Stomach (tissue), 9 donors: ENCODE measurements around the gene ARID3A. TPM values are rescaled to one million over a fixed set of nuclear protein-coding genes. Genes with fewer than 3 reads are reported as not detected.
A peak's percentile ranks its signal among the peaks of the same experiment; 100 is the strongest.

Source experiments
- DNase-seq, 2 donors: peaks; one replicate each; pipeline versions ENCODE4 v3.0.0 to v3.0.0-alpha.2; 2013 to 2019
- H3K27ac ChIP-seq, 5 donors: fragments of 200-600 bp in 4 of 5; sonication (generic) in 4 of 5; one replicate each; pipeline ENCODE4 v1.5.1; 2013 to 2019; ENCODE audit warnings: mild to moderate bottlenecking in 1 of 5, moderate library complexity in 1 of 5
- H3K27me3 ChIP-seq, 3 donors: fragments of 200-600 bp; sonication (generic); one replicate each; pipeline ENCODE4 v1.5.1; 2017 to 2019; ENCODE audit warnings: mixed run types in 1 of 3
- H3K36me3 ChIP-seq, 4 donors: fragments of 200-600 bp; sonication (generic); 1 replicate in 3 of 4; 2 replicates in 1 of 4; pipeline ENCODE4 v1.5.1; 2016 to 2019
- H3K4me1 ChIP-seq, 4 donors: fragments of 200-600 bp; sonication (generic); one replicate each; pipeline ENCODE4 v1.5.1; 2016 to 2019
- H3K4me3 ChIP-seq, 4 donors: fragments of 200-600 bp; sonication (generic) in 3 of 4; one replicate each; pipeline ENCODE4 v1.5.1; 2016 to 2019; ENCODE audit warnings: mild to moderate bottlenecking in 1 of 4
- H3K9me3 ChIP-seq, 4 donors: fragments of 200-600 bp; sonication (generic); one replicate each; pipeline ENCODE4 v1.5.1; 2016 to 2019
- EP300 ChIP-seq: sonication (generic); formaldehyde crosslinking; IDR thresholded peaks from one replicate; pipeline ENCODE4 v1.6.1; 2017; ENCODE audit warnings: antibody characterized with exemption
- POLR2A ChIP-seq, 4 donors: fragments of 450-650 bp; IDR thresholded peaks; one replicate each; pipeline ENCODE4 v1.6.1; 2016; ENCODE audit warnings: antibody characterized with exemption in 4 of 4, control low read depth in 2 of 4, mild to moderate bottlenecking in 1 of 4, moderate library complexity in 1 of 4
- POLR2AphosphoS5 ChIP-seq, 3 donors: sonication (generic); formaldehyde crosslinking; IDR thresholded peaks; one replicate each; pipeline ENCODE4 v1.6.1; 2016; ENCODE audit warnings: antibody characterized with exemption in 3 of 3
- WGBS, 5 donors: extraction: QIAGEN DNeasy Blood & Tissue Kit in 3 of 5; methylation state at CpG; one replicate each; pipeline versions ENCODE4 v1.1.5 to v1.1.7; 2013 to 2018; 5-methylcytosine and 5-hydroxymethylcytosine counted together
- intact Hi-C: fragments of 100-400 bp; cut with DNase I; formaldehyde crosslinking; loops from one replicate; pipeline ENCODE4 v1.15.1; 2023; ENCODE audit warnings: low total_unique reads
- polyA plus RNA-seq, 3 donors: library from polyadenylated mRNA; stranded (reverse); fragments of 200-250 nt; gene quantifications; one replicate each; pipeline ENCODE4 v1.2.3, GENCODE V29; 2013
- total RNA-seq, 5 donors: library from RNA; depleted of rRNA; stranded (reverse); fragments of >200 nt; gene quantifications; one replicate each; pipeline versions ENCODE4 v1.1.0 to v1.2.3, GENCODE V29; 2014 to 2016
- TF ChIP-seq, protein P1 (sequence below), 7 experiments: fragments of 450-650 bp in 4 of 7; fragments of 200-600 bp in 3 of 7; sonication (generic) in 3 of 7; IDR thresholded peaks; one replicate each; pipeline ENCODE4 v1.5.1; 2016 to 2019; ENCODE audit warnings: antibody characterized with exemption in 7 of 7, control low read depth in 2 of 7, mild to moderate bottlenecking in 1 of 7
- donor health status: healthy with polysubstance abuse.
- donor health status: Bipolar disorder and iron deficiency.
- donor health status: healthy.

The ARID3A gene
- total and polyA plus RNA-seq, 8 donors, result 1.1 to 23.5 (median 2.1) TPM; not detected in 1

DNA sequence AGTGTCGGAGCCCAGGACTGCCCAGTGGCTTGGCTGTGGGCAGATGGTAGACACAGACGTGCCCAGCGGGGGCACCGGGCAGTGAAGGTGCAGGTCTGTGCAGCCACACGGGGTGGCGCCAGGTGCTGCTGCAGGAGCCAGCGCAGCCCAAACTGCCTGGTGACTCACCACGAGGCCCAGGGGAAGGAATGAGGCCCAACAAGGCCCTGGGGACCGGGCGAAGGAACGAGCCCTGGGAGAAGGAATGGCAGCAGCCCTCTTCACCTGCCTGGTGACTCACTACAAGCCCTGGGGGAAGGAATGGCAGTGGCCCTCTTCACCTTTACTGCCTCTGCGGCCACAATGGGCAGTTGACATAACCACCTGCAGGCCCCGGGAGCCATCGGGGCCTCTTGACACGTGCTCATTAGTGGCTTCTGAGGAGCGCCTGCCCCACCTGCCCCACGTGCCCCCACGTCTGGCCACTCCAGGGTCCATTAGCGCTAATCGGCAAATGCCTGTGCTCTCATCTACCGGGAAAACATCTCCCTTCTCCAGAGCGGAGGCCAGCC lies 42.1 kb upstream of the ARID3A start:
- H3K27ac ChIP-seq, result no peak overlapping the region
- peak in 1 of 2 donors; percentile 54 for DNase-seq
- peaks cover 0 to 4% (median 0%) of the 10 kb centered on the region in 4 donors for H3K4me1 ChIP-seq
- H3K9me3 ChIP-seq, result no peaks in the 10 kb centered on the region
- no peak for TF ChIP-seq POLR2AphosphoS5 (IDR thresholded peaks at IDR 0.05)
- TF ChIP-seq POLR2A (IDR thresholded peaks at IDR 0.05), result no peak
- TF ChIP-seq, protein P1, sequence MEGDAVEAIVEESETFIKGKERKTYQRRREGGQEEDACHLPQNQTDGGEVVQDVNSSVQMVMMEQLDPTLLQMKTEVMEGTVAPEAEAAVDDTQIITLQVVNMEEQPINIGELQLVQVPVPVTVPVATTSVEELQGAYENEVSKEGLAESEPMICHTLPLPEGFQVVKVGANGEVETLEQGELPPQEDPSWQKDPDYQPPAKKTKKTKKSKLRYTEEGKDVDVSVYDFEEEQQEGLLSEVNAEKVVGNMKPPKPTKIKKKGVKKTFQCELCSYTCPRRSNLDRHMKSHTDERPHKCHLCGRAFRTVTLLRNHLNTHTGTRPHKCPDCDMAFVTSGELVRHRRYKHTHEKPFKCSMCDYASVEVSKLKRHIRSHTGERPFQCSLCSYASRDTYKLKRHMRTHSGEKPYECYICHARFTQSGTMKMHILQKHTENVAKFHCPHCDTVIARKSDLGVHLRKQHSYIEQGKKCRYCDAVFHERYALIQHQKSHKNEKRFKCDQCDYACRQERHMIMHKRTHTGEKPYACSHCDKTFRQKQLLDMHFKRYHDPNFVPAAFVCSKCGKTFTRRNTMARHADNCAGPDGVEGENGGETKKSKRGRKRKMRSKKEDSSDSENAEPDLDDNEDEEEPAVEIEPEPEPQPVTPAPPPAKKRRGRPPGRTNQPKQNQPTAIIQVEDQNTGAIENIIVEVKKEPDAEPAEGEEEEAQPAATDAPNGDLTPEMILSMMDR (IDR thresholded peaks at IDR 0.05), result no peak
- no peak for TF ChIP-seq EP300
- H3K27me3 ChIP-seq, result no peaks in the 10 kb centered on the region
- intact Hi-C loops, result no loop called here
- H3K4me3 ChIP-seq, result no peak overlapping the region
- peaks cover 56 to 100% (median 99%) of the 10 kb centered on the region in 4 donors for H3K36me3 ChIP-seq
- WGBS, 5 donors, result 81 to 91% (median 89%) methylated on average over 18 to 22 of the region's 22 CpGs

DNA sequence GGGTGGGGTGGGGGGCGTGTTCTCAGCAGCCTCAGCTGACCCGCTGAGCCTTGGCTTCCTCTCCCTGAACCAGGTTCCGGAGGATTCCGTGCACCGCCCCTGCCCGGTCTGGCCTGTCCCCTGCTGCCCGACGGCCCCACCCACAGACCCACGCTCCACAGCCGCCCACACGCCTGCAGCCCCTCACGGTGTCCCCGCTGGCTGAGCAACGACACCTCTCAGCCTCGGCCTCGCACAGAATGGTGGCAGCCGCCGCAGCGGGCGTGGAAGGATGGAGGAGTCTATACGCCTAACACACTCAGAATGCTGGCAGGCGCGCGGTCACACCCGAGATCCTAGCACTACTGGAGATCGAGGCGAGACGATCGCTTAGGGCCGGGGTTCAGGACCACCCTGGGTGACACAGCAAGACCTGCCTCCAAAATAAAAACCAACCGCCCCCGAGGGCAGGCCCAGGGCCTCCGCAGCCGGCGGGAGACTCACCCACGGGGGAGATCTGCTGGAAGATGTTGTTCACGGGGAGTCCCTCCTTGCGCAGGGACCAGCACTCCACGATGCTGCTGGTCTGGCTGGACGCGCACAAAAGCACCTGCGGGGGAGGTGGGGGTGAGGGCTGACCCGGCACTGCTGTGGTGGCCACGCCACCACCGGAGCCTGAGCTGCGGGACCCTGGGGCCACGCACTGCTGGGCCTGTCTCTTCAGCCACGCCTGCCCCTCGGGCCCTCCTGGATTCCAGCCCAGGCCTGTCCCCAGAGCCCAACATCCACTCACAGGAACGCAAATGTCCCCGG lies 41.2 kb upstream of the ARID3A start:
- peaks cover 62 to 100% (median 99%) of the 10 kb centered on the region in 4 donors for H3K36me3 ChIP-seq
- no peak overlapping the region for H3K4me3 ChIP-seq
- no peaks in the 10 kb centered on the region for H3K9me3 ChIP-seq
- H3K27ac ChIP-seq, result no peak overlapping the region
- TF ChIP-seq, protein P1 (IDR thresholded peaks at IDR 0.05), result no peak
- no peak for TF ChIP-seq POLR2AphosphoS5 (IDR thresholded peaks at IDR 0.05)
- TF ChIP-seq EP300, result no peak
- TF ChIP-seq POLR2A (IDR thresholded peaks at IDR 0.05), result no peak
- H3K4me1 ChIP-seq, result peaks cover 0 to 4% (median 0%) of the 10 kb centered on the region in 4 donors
- no peaks in the 10 kb centered on the region for H3K27me3 ChIP-seq
- WGBS, 5 donors, result 92 to 95% (median 95%) methylated on average over 31 to 51 of the region's 51 CpGs
- intact Hi-C loops, result no loop called here
- no peak for DNase-seq

DNA sequence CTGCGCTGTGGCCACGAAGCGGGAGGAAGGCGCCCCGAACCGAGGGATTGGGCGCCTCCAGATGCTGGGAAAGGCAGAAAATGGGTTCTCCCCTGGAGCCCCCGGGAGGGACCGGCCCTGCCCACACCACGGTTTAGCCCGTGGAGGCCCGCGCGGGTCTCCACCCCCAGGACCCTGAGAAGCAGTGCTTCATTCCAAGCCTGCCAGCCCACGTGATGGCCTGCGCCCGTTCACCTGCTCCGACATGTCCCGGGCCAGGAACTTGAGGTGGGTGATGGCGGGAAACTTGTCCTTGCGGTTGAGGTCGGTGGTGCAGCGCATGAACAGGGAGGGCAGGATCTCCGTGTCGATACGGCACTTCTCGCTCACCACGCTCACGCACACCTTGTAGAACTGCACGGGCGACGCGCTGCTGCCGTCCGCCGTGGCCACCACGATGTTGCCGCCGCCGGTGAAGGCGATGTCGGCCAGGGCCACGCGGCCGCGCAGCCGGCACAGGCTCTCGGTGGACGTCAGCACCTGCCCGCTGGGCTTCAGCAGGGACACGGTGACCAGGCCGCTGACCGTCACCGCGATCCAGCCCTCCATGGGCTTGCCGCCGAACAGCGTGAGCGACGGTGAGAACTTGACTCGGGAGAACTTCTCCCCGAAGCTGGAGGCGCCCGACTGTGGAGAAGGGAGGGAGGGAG lies 40.2 kb upstream of the ARID3A start:
- Histone ChIP-seq H3K9me3 (no peaks in the 10 kb centered on the region), H3K27me3 (no peaks in the 10 kb centered on the region), H3K4me3 (no peak overlapping the region), H3K27ac (no peak overlapping the region), H3K36me3 (peaks cover 57 to 100% (median 99%) of the 10 kb centered on the region in 4 donors), H3K4me1 (peaks cover 0 to 2% (median 0%) of the 10 kb centered on the region in 4 donors)
- intact Hi-C loops, result no loop called here
- 95 to 98% (median 96%) methylated on average over 52 to 64 of the region's 64 CpGs for WGBS, 5 donors
- TF ChIP-seq, protein P1 (IDR thresholded peaks at IDR 0.05), result no peak
- TF ChIP-seq POLR2A (IDR thresholded peaks at IDR 0.05) (no peak), EP300 (no peak)
- DNase-seq, result no peak

DNA sequence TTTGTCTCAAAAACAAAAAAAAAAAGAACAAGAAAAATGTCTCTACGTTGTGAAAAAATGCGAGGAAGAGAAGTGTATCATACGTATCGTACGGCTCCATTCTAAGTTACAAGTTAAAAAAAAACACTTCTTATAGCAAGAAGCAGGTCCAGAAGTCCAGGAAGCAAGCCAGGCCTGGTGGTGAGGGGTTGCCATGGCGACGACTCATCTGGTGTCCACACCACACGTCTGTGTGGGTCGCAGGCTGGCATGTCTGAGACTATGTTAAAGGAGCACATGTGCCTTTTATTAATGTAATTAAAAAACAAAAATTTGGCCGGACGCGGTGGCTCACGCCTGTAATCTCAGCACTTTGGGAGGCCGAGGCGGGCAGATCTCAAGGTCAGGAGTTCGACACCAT lies 38.8 kb upstream of the ARID3A start:
- 83 to 88% (median 86%) methylated on average over 16 of the region's 16 CpGs for WGBS, 5 donors
- TF ChIP-seq POLR2A (IDR thresholded peaks at IDR 0.05) (no peak), EP300 (no peak), POLR2AphosphoS5 (IDR thresholded peaks at IDR 0.05) (no peak)
- TF ChIP-seq, protein P1 (IDR thresholded peaks at IDR 0.05), result no peak
- no peaks in the 10 kb centered on the region for H3K9me3 ChIP-seq
- H3K4me3 ChIP-seq, result no peak overlapping the region
- intact Hi-C loops, result no loop called here
- no peak overlapping the region for H3K27ac ChIP-seq
- no peaks in the 10 kb centered on the region for H3K27me3 ChIP-seq
- peaks cover 3 to 16% (median 12%) of the 10 kb centered on the region in 4 donors for H3K4me1 ChIP-seq
- peak in 1 of 2 donors; percentile 55 for DNase-seq
- peaks cover 44 to 90% (median 89%) of the 10 kb centered on the region in 4 donors for H3K36me3 ChIP-seq
